ENCODE data around the gene SIN3B. TPM values are rescaled to one million over a fixed set of nuclear protein-coding genes. Genes with fewer than 3 reads are reported as not detected.
A peak's percentile ranks its signal among the peaks of the same experiment; 100 is the strongest.

SIN3B gene
- total and polyA plus RNA-seq, 2 of the 13 experiments (the other 11 are each of a cell fraction or from before 2014, with no cell fraction given) = 12.9 to 25.7 TPM

DNA sequence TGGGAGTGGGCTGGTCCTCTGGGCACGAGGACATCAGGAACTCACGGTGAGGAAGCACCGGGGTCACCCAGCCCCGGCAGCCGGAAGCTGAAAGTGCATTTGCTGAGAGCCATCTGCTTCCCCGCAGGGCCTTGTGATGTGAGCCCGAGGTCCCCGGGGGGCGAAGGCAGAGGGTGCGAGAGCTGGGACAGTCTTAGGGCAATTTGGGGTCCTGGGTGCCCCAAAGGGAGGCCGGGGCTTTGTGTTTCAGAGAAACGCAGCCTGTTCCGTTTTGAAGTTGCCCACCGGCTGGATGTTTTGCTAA is 64.4 kb downstream of the SIN3B start (continued):
- TF ChIP-seq GABPA (IDR thresholded peaks at IDR 0.05; ENCODE audit: low read depth, low read length) = no peak
- TF ChIP-seq GABPA (CRISPR knock-in tag; IDR thresholded peaks at IDR 0.05; ENCODE audit: low read depth) = peak; percentile 48; the same call in 1 of the 2 replicates

DNA sequence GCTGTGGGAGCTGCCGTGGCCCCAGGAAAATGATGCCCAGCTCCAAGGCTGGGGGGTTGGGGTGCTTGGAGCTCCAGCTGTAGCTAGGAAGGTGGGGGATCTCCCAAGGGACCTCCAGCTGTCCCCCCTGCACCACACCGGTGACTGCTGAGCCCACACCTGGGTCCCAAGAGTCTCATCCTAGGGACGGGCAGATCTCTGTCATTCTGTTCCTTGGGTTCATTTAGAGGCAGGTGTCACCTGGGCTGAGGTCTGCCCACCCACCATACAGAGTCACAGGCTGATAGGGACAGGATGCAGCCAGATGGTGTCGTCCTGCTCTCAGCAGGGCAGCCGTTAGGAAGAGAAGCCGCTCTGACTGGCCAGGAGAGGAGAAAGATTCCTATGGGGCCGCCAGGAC is 64.9 kb downstream of the SIN3B start:
- Histone ChIP-seq H3K27ac (ENCODE audit: extremely low read length, insufficient read depth, low read length) (no peak overlapping the region), H3K4me2 (ENCODE audit: low read depth, low read length) (peak overlapping the region; percentile 77), H3K4me1 (ENCODE audit: insufficient read depth, low read length) (peaks cover 45% of the 10 kb centered on the region), H3K36me3 (replicated peaks in 1 of 2; ENCODE audit: control insufficient read depth in 1 of 2, insufficient read depth in 2 of 2, low read length in 2 of 2) (no peaks in the 10 kb centered on the region), H3K27me3 (ENCODE audit: control insufficient read depth in 1 of 2, insufficient read depth in 2 of 2, low read length in 2 of 2) (peaks cover 4 to 45% of the 10 kb centered on the region in 2 experiments; a peak in 4 of 5 replicates), H3K4me3 (replicated peaks in 1 of 3; ENCODE audit: insufficient read depth in 1 of 3, low read depth in 2 of 3, low read length in 3 of 3) (peak overlapping the region in 2 of 3 experiments; percentile 12 to 55; a peak in 2 of 6 replicates), H3K9me3 (ENCODE audit: low read length) (no peaks in the 10 kb centered on the region), H4K20me1 (ENCODE audit: insufficient read depth, low read length) (no peaks in the 10 kb centered on the region), H3K79me2 (ENCODE audit: insufficient read depth, low read length) (no peaks in the 10 kb centered on the region), H2AFZ (ENCODE audit: low read length) (peak overlapping the region; percentile 54), H3K9ac (ENCODE audit: insufficient read depth, low read depth, low read length) (peak overlapping the region; percentile 43; the same call in 1 of the 2 replicates)
- 0 out of 2 replicates have a peak, but pooled peaks have one; percentile 3 for TF ChIP-seq HDAC1 (CRISPR knock-in tag; IDR thresholded peaks at IDR 0.05)
- no peak for TF ChIP-seq BRCA1 (CRISPR knock-in tag; IDR thresholded peaks at IDR 0.05)
- no CpG with 5 or more reads among the region's 7 CpGs for WGBS (ENCODE audit: low lambda C conversion rate)
- in situ Hi-C loops (cut with HindIII; ENCODE audit: extremely low pct_ligation_motif_present, low pct_unique_long_range_greater_than_20kb) = no loop called here
- FAIRE-seq = no peak
- intact Hi-C loops (cut with micrococcal nuclease; ENCODE audit: unreplicated experiment) = no loop called here
- BruUV-seq (replicated peaks) = no TSS peak
- CTCF ChIA-PET (ENCODE audit: low intra/inter-chr PET ratio, low total read pairs) = no interaction called here
- no peak for DNase-seq (ENCODE audit: low spot score)
- POLR2A ChIA-PET = no interaction called here
- no peak for ATAC-seq

- H3K27me3 ChIP-seq (ENCODE audit: control insufficient read depth in 1 of 2, insufficient read depth in 2 of 2, low read length in 2 of 2) = peaks cover 4 to 45% of the 10 kb centered on the region in 2 experiments; a peak in 4 of 5 replicates
- peaks cover 45% of the 10 kb centered on the region for H3K4me1 ChIP-seq (ENCODE audit: insufficient read depth, low read length)
- H3K9ac ChIP-seq (ENCODE audit: insufficient read depth, low read depth, low read length) = no peak overlapping the region
- H3K4me2 ChIP-seq (ENCODE audit: low read depth, low read length) = peak overlapping the region; percentile 86; the same call in 1 of the 2 replicates
- POLR2A ChIA-PET = no interaction called here
- CTCF ChIA-PET (ENCODE audit: low intra/inter-chr PET ratio, low total read pairs) = no interaction called here
- FAIRE-seq (no peak), ATAC-seq (no peak), DNase-seq (ENCODE audit: low spot score) (no peak)
- H3K79me2 ChIP-seq (ENCODE audit: insufficient read depth, low read length) = no peaks in the 10 kb centered on the region
- intact Hi-C loops (cut with micrococcal nuclease; ENCODE audit: unreplicated experiment) (no loop called here), in situ Hi-C loops (cut with HindIII; ENCODE audit: extremely low pct_ligation_motif_present, low pct_unique_long_range_greater_than_20kb) (no loop called here)
- H3K9me3 ChIP-seq (ENCODE audit: low read length) = no peaks in the 10 kb centered on the region
- H3K27ac ChIP-seq (ENCODE audit: extremely low read length, insufficient read depth, low read length) = no peak overlapping the region
- H3K36me3 ChIP-seq (replicated peaks in 1 of 2; ENCODE audit: control insufficient read depth in 1 of 2, insufficient read depth in 2 of 2, low read length in 2 of 2) = no peaks in the 10 kb centered on the region
- H2AFZ ChIP-seq (ENCODE audit: low read length) = no peak overlapping the region
- no TSS peak for BruUV-seq (replicated peaks)
- peak overlapping the region in 1 of 3 experiments; percentile 72; a peak in 1 of 6 replicates for H3K4me3 ChIP-seq (replicated peaks in 1 of 3; ENCODE audit: insufficient read depth in 1 of 3, low read depth in 2 of 3, low read length in 3 of 3)
- H4K20me1 ChIP-seq (ENCODE audit: insufficient read depth, low read length) = no peaks in the 10 kb centered on the region
- WGBS (ENCODE audit: low lambda C conversion rate) = 65% methylated on average over 30 of the region's 30 CpGs
- TF ChIP-seq KLF15 (CRISPR knock-in tag; IDR thresholded peaks at IDR 0.05; ENCODE audit: borderline replicate concordance) (no peak), MYPOP (CRISPR knock-in tag; IDR thresholded peaks at IDR 0.05) (no peak), ZNF709 (CRISPR knock-in tag; IDR thresholded peaks at IDR 0.05) (no peak), E2F1 (CRISPR knock-in tag; IDR thresholded peaks at IDR 0.05) (no peak), SNAPC5 (CRISPR knock-in tag; IDR thresholded peaks at IDR 0.05; ENCODE audit: borderline replicate concordance) (no peak), PRMT3 (CRISPR knock-in tag; IDR thresholded peaks at IDR 0.05; ENCODE audit: borderline replicate concordance, low read depth) (no peak), ZMAT5 (CRISPR knock-in tag; IDR thresholded peaks at IDR 0.05; ENCODE audit: borderline replicate concordance, low read depth) (no peak), ZNF589 (CRISPR knock-in tag; conservative IDR thresholded peaks at IDR 0.05) (no peak), ARHGAP35 (CRISPR knock-in tag; IDR thresholded peaks at IDR 0.05; ENCODE audit: borderline replicate concordance) (no peak), PTBP1 (IDR thresholded peaks at IDR 0.05; ENCODE audit: low read depth, low read length, poor library complexity, severe bottlenecking) (no peak)
Observed at GRCh38 chr19:16895467-16896145, 66.4 kb downstream of the SIN3B start.
